HCT116 (cell line): ENCODE results near the gene CALD1. TPM values are rescaled to one million over a fixed set of nuclear protein-coding genes. Genes with fewer than 3 reads are reported as not detected.

Source experiments
- ATAC-seq: fragments of 200-7000 bp; cut with Tn5 transposase; 2 replicates; pipeline ENCODE4 v1.9.1; 2020; ENCODE audit warnings: mild to moderate bottlenecking, moderate library complexity
- BruUV-seq: library from RNA; stranded (reverse); fragments of 400-500 nt; replicated peaks from 2 replicates; lab custom pipeline; 2021; lab: Mats Ljungman, UMichigan
- CTCF ChIA-PET: fragments of 300-600 bp; sonication (Branson Sonifier 250); formaldehyde crosslinking; loops from one replicate; lab custom pipeline; 2021; ENCODE audit warnings: antibody characterized with exemption; lab: Charles Lee
- POLR2A ChIA-PET: fragments of 300-600, 350-600 bp; sonication (Branson Sonifier 250); formaldehyde crosslinking; loops from one replicate; lab custom pipeline; 2021; ENCODE audit warnings: antibody characterized with exemption; lab: Charles Lee
- RAD21 ChIA-PET, 2 experiments: fragments of 300-600 bp; sonication (Branson Sonifier 250); formaldehyde crosslinking; loops; one replicate each; lab custom pipeline; 2023; ENCODE audit warnings: low total read pairs in 2 of 2; ENCODE audit not compliant: uncharacterized antibody in 2 of 2, unreplicated experiment in 2 of 2, low non-redundant PET in 1 of 2; lab: Charles Lee
- DNase-seq: peaks from one replicate; pipeline ENCODE4 v3.0.0-alpha.2; 2010; ENCODE audit warnings: low read depth, low spot score
- H2AFZ ChIP-seq: fragments of 200-600 bp; shearing (Covaris generic), sonication (generic); 2 replicates; pipeline ENCODE4 v1.6.1; 2017; ENCODE audit warnings: low read depth, mixed run types, mixed read lengths, antibody characterized with exemption, low read length; ENCODE audit not compliant: poor library complexity, severe bottlenecking
- H3K27ac ChIP-seq: 2 replicates; pipeline ENCODE4 v1.5.1; 2012; ENCODE audit warnings: low read depth, low read length
- H3K27me3 ChIP-seq: fragments of 200-600 bp; sonication (generic); 2 replicates; pipeline ENCODE4 v1.6.1; 2016; ENCODE audit warnings: mixed run types, low read length, mixed read lengths; ENCODE audit not compliant: insufficient read depth
- H3K36me3 ChIP-seq, 2 experiments: fragments of 200-500 bp in 1 of 2; fragments of 200-600 bp in 1 of 2; sonication (Bioruptor generic) in 1 of 2; sonication (generic) in 1 of 2; 2 replicates each; pipeline versions ENCODE4 v1.5.1 to v1.6.1; 2014 to 2016; ENCODE audit warnings: low read length in 2 of 2, inconsistent platforms in 1 of 2, mixed read lengths in 1 of 2, mixed run types in 1 of 2; ENCODE audit not compliant: insufficient read depth in 2 of 2, control insufficient read depth in 1 of 2
- H3K4me1 ChIP-seq, 2 experiments: fragments of 200-600 bp in 1 of 2; sonication (generic) in 1 of 2; 2 replicates each; pipeline versions ENCODE4 v1.5.1 to v1.6.1; 2012 to 2017; ENCODE audit warnings: low read length in 2 of 2, inconsistent platforms in 1 of 2, mild to moderate bottlenecking in 1 of 2, mixed read lengths in 1 of 2, mixed run types in 1 of 2, moderate library complexity in 1 of 2; ENCODE audit not compliant: insufficient read depth in 2 of 2, control insufficient read depth in 1 of 2
- H3K4me2 ChIP-seq: fragments of 200-600 bp; sonication (generic); 2 replicates; pipeline ENCODE4 v1.6.1; 2017; ENCODE audit warnings: mixed run types, low read length, mixed read lengths
- H3K4me3 ChIP-seq, 2 experiments: fragments of 200-600 bp in 1 of 2; sonication (generic) in 1 of 2; replicated peaks in 1 of 2; 2 replicates each; pipeline ENCODE4 v1.5.1; 2011 to 2016; ENCODE audit warnings: low read length in 2 of 2, control low read depth in 1 of 2, low read depth in 1 of 2, mild to moderate bottlenecking in 1 of 2, mixed read lengths in 1 of 2, mixed run types in 1 of 2
- H3K79me2 ChIP-seq: fragments of 200-600 bp; sonication (generic); 2 replicates; pipeline ENCODE4 v1.6.1; 2017; ENCODE audit warnings: mild to moderate bottlenecking, mixed run types, low read length, moderate library complexity, mixed read lengths; ENCODE audit not compliant: insufficient read depth
- H3K9ac ChIP-seq: fragments of 200-600 bp; sonication (generic); 2 replicates; pipeline ENCODE4 v1.6.1; 2016; ENCODE audit warnings: low read length, mixed read lengths
- H3K9me2 ChIP-seq: fragments of 200-600 bp; sonication (generic), shearing (Covaris generic); 2 replicates; pipeline ENCODE4 v1.6.1; 2017; ENCODE audit warnings: mixed run types, mild to moderate bottlenecking, moderate library complexity; ENCODE audit not compliant: insufficient read depth
- H3K9me3 ChIP-seq, 2 experiments: fragments of 200-500 bp in 1 of 2; fragments of 200-600 bp in 1 of 2; sonication (Bioruptor generic) in 1 of 2; sonication (generic) in 1 of 2; 2 replicates each; pipeline ENCODE4 v1.6.1; 2014 to 2017; ENCODE audit warnings: low read length in 2 of 2, mixed read lengths in 2 of 2, inconsistent platforms in 1 of 2, low read depth in 1 of 2, mild to moderate bottlenecking in 1 of 2, mixed run types in 1 of 2, moderate library complexity in 1 of 2; ENCODE audit not compliant: control insufficient read depth in 1 of 2, insufficient read depth in 1 of 2
- H4K20me1 ChIP-seq: fragments of 200-600 bp; sonication (generic), shearing (Covaris generic); 2 replicates; pipeline ENCODE4 v1.6.1; 2017; ENCODE audit warnings: mixed run types, mild to moderate bottlenecking, moderate library complexity; ENCODE audit not compliant: insufficient read depth
- CEBPB ChIP-seq: IDR thresholded peaks from 2 replicates; pipeline ENCODE4 v1.6.1; 2012; ENCODE audit warnings: low read depth
- EGR1 ChIP-seq: IDR thresholded peaks from 2 replicates; pipeline ENCODE4 v1.6.1; 2012; ENCODE audit warnings: low read depth
- EZH2 ChIP-seq: fragments of 200-600 bp; sonication (generic); IDR thresholded peaks from 2 replicates; pipeline ENCODE4 v1.6.1; 2017; ENCODE audit warnings: antibody characterized with exemption, mixed run types
- EZH2phosphoT487 ChIP-seq: fragments of 200-600 bp; IDR thresholded peaks from 2 replicates; pipeline ENCODE4 v1.6.1; 2018; ENCODE audit warnings: antibody characterized with exemption, borderline replicate concordance
- POLR2A ChIP-seq: IDR thresholded peaks from 2 replicates; pipeline ENCODE4 v1.7.0; 2011; ENCODE audit warnings: borderline replicate concordance; ENCODE audit not compliant: insufficient read depth, insufficient read length; ENCODE audit errors: extremely low read depth
- RAD21 ChIP-seq: IDR thresholded peaks from 2 replicates; pipeline ENCODE4 v1.6.1; 2012; ENCODE audit warnings: low read depth, mild to moderate bottlenecking
- SRF ChIP-seq: IDR thresholded peaks from 2 replicates; pipeline ENCODE4 v1.6.1; 2012; ENCODE audit warnings: low read depth
- TCF7L2 ChIP-seq: IDR thresholded peaks from 2 replicates; pipeline ENCODE4 v1.7.0; 2011; ENCODE audit warnings: borderline replicate concordance, inconsistent platforms; ENCODE audit not compliant: insufficient read depth, insufficient read length; ENCODE audit errors: extremely low read depth
- intact Hi-C: fragments of 100-400 bp; cut with micrococcal nuclease; formaldehyde crosslinking; loops from 2 replicates; pipeline ENCODE4 v1.10.0; 2022
- total RNA-seq: library from RNA; stranded (reverse); gene quantifications from one replicate; pipeline ENCODE4 v1.2.1, GENCODE V29; 2021; ENCODE audit not compliant: unreplicated experiment
- TF ChIP-seq, protein P1 (sequence below): IDR thresholded peaks from 2 replicates; pipeline ENCODE4 v1.6.1; 2012
- TF ChIP-seq, protein P2 (sequence below): IDR thresholded peaks from 2 replicates; pipeline ENCODE4 v1.6.1; 2012; ENCODE audit warnings: low read depth

CALD1 gene
- total RNA-seq, 1 experiment from 2014 or later: 66.8 TPM

DNA sequence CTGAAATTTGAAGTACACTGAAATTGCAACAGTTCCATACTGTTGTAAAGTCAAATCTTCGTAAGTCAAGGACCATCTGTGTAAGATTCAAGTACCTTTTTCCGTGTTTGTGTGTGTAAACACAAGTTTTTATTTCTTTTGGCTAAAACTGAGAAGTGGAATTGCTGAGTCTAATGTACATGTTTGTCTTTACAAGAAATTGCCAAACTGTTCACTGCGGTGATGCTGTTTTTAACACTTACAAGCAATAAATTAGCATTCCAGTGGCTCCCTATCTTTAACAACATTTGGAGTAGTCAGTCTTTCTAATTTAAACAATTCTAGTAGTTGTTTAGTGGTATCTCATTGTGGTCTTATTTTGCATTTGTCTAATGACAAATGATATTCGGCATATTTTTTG, 23.3 kb downstream of the CALD1 start:
- ChIA-PET POLR2A (no interaction called here), RAD21 (no interaction called here), CTCF (no interaction called here)
- Histone ChIP-seq H3K9me3 (no peaks in the 10 kb centered on the region), H3K36me3 (no peaks in the 10 kb centered on the region), H3K27me3 (no peaks in the 10 kb centered on the region), H3K9me2 (peaks cover 7% of the 10 kb centered on the region; the same call in 1 of the 2 replicates), H3K4me3 (no peak overlapping the region), H3K4me1 (no peaks in the 10 kb centered on the region), H3K27ac (no peak overlapping the region), H3K79me2 (no peaks in the 10 kb centered on the region), H2AFZ (no peak overlapping the region), H3K9ac (no peak overlapping the region), H3K4me2 (no peak overlapping the region), H4K20me1 (no peaks in the 10 kb centered on the region)
- intact Hi-C loops: no loop called here
- DNase-seq (no peak), ATAC-seq (no peak)
- no TSS peak for BruUV-seq
- TF ChIP-seq POLR2A (no peak), RAD21 (no peak), EZH2phosphoT487 (no peak), SRF (no peak), EGR1 (no peak), CEBPB (no peak), EZH2 (no peak), TCF7L2 (no peak)
- TF ChIP-seq, protein P1, sequence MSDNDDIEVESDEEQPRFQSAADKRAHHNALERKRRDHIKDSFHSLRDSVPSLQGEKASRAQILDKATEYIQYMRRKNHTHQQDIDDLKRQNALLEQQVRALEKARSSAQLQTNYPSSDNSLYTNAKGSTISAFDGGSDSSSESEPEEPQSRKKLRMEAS: no peak
- TF ChIP-seq, protein P2, sequence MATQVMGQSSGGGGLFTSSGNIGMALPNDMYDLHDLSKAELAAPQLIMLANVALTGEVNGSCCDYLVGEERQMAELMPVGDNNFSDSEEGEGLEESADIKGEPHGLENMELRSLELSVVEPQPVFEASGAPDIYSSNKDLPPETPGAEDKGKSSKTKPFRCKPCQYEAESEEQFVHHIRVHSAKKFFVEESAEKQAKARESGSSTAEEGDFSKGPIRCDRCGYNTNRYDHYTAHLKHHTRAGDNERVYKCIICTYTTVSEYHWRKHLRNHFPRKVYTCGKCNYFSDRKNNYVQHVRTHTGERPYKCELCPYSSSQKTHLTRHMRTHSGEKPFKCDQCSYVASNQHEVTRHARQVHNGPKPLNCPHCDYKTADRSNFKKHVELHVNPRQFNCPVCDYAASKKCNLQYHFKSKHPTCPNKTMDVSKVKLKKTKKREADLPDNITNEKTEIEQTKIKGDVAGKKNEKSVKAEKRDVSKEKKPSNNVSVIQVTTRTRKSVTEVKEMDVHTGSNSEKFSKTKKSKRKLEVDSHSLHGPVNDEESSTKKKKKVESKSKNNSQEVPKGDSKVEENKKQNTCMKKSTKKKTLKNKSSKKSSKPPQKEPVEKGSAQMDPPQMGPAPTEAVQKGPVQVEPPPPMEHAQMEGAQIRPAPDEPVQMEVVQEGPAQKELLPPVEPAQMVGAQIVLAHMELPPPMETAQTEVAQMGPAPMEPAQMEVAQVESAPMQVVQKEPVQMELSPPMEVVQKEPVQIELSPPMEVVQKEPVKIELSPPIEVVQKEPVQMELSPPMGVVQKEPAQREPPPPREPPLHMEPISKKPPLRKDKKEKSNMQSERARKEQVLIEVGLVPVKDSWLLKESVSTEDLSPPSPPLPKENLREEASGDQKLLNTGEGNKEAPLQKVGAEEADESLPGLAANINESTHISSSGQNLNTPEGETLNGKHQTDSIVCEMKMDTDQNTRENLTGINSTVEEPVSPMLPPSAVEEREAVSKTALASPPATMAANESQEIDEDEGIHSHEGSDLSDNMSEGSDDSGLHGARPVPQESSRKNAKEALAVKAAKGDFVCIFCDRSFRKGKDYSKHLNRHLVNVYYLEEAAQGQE: no peak
